Stimulated activated CD4-positive, alpha-beta T cell treated with anti-CD3 and anti-CD28 coated beads, Interleukin-4, amount 100 ng/mL, for 24 hours (primary cell): Measurements from ENCODE around the gene PRDM10.
"Not testable (repeated sequence)": the region's sequence is repeated elsewhere in the genome, so short reads cannot be mapped to it uniquely, and the experiment has no call there.

Source experiments
- DNase-seq: peaks from one replicate; pipeline ENCODE4 v3.0.0-alpha.2; 2020

Gene PRDM10

GRCh38 chr11:129888451-129888850, 114.2 kb downstream of the PRDM10 start:
- DNase-seq, result no peak

GRCh38 chr11:129885381-129885780, 117.3 kb downstream of the PRDM10 start:
- no peak for DNase-seq

- DNase-seq, result no peak
Observed at GRCh38 chr11:129884581-129884980, 118.1 kb downstream of the PRDM10 start.

- DNase-seq, result peak; percentile 33
Observed at GRCh38 chr11:129881570-129882170, 121.0 kb downstream of the PRDM10 start.

GRCh38 chr11:129880311-129880710, 122.3 kb downstream of the PRDM10 start:
- DNase-seq, result no peak

GRCh38 chr11:129871914-129872313, 130.7 kb downstream of the PRDM10 start:
- no peak for DNase-seq

- not testable (repeated sequence) for DNase-seq
Observed at GRCh38 chr11:129868626-129869025, 134.0 kb downstream of the PRDM10 start.

GRCh38 chr11:129866311-129866710, 136.3 kb downstream of the PRDM10 start:
- no peak for DNase-seq

GRCh38 chr11:129865701-129866100, 136.9 kb downstream of the PRDM10 start:
- peak; percentile 16 for DNase-seq

- no peak for DNase-seq
Observed at GRCh38 chr11:129864811-129865210, 137.8 kb downstream of the PRDM10 start.

GRCh38 chr11:129861702-129862522, 140.7 kb downstream of the PRDM10 start:
- no peak for DNase-seq

- no peak for DNase-seq
Observed at GRCh38 chr11:129856036-129856435, 146.6 kb downstream of the PRDM10 start.

GRCh38 chr11:129855086-129855485, 147.5 kb downstream of the PRDM10 start:
- no peak for DNase-seq

- DNase-seq, result no peak
Observed at GRCh38 chr11:129854232-129854805, 148.3 kb downstream of the PRDM10 start.

- DNase-seq, result peak; percentile 49
Observed at GRCh38 chr11:129853518-129854231, 149.0 kb downstream of the PRDM10 start.

- DNase-seq, result no peak
Observed at GRCh38 chr11:129852125-129852740, 150.4 kb downstream of the PRDM10 start.
